SIG-M5 treated with dmso at 0.1 percent for 504 hours (cell line): ENCODE results near the gene TRIM28.
A peak's percentile ranks its signal among the peaks of the same experiment; 100 is the strongest.
"Not testable (repeated sequence)": the region's sequence is repeated elsewhere in the genome, so short reads cannot be mapped to it uniquely, and the experiment has no call there.

Experiments used
- DNase-seq: peaks from one replicate; lab custom pipeline; 2025; ENCODE audit not compliant: unreplicated experiment; lab: John Stamatoyannopoulos, UW

The TRIM28 gene

GRCh38 chr19:58518256-58519086, 25.4 kb upstream of the TRIM28 start:
- DNase-seq, result peak; percentile 75

GRCh38 chr19:58519087-58519354, 24.8 kb upstream of the TRIM28 start:
- peak; percentile 65 for DNase-seq

GRCh38 chr19:58519355-58520256, 24.3 kb upstream of the TRIM28 start, which contains the start of gene ZBTB45:
Gene ZBTB45 (minus strand): TSS chr19:58519810. CDS start chr19:58517673, 2,137 bp downstream.
- peak; percentile 97 for DNase-seq

GRCh38 chr19:58520257-58520599, 23.6 kb upstream of the TRIM28 start:
- DNase-seq, result no peak

- DNase-seq, result no peak
These were observed 22.2 kb upstream of the TRIM28 start for GRCh38 chr19:58521651-58522050.

GRCh38 chr19:58522709-58523108, 21.2 kb upstream of the TRIM28 start:
- DNase-seq, result no peak

- no peak for DNase-seq
These were observed 14.5 kb upstream of the TRIM28 start for GRCh38 chr19:58529405-58529804.

- no peak for DNase-seq
These were observed 12.6 kb upstream of the TRIM28 start for GRCh38 chr19:58531034-58531840.

GRCh38 chr19:58535857-58536256, 8.0 kb upstream of the TRIM28 start:
- no peak for DNase-seq

GRCh38 chr19:58536852-58537798, 6.7 kb upstream of the TRIM28 start:
- no peak for DNase-seq

- no peak for DNase-seq
These were observed 5.4 kb upstream of the TRIM28 start for GRCh38 chr19:58538257-58539168.

GRCh38 chr19:58539169-58539559, 4.7 kb upstream of the TRIM28 start:
- not testable (repeated sequence) for DNase-seq

GRCh38 chr19:58542641-58543372, 1.1 kb upstream of the TRIM28 start:
- DNase-seq, result not testable (repeated sequence)

GRCh38 chr19:58544591-58545285, 874 bp downstream of the TRIM28 start:
- DNase-seq, result no peak

- DNase-seq, result no peak
These were observed 1.6 kb downstream of the TRIM28 start for GRCh38 chr19:58545286-58546018.

GRCh38 chr19:58546019-58546530, 2.2 kb downstream of the TRIM28 start:
- DNase-seq, result no peak
